ENCODE results near the gene WDR81.

DNA sequence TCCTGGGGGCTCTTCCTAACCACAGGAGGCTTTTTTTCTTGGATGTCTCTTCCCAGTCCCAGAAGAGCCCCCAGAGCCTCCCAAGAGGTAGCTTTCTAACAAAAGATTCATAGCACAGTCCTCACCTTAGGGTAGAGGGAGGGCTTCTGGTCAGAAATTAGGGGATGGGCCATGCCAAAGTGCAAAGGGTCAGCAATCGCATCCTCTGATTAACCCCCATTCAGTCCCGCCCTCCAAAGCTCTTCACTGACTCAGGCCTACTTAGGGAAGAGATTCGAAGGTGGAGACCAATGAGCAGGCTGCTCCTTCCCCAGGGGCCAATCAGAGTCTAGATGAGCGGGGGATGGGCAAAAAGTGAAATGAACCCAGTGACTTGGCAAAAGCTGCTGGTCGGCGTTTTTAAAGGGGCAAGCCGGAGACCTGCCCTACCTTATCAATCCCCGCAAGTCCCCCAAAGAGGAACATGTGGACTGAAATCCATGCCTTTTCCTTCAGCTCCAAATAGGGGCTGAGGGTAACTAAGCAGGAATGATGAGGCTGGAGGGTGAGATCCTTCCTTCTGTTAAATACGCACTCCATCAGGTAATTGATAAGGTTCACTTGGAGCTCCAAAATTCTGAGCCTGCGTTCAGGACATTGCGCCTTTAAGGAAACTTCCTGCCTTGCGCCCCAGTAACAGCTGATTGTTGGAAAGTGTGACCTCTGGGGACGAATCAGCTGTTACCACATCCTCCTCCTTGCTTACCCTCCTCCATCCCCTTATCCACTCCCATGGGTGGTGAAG is 7.4 kb upstream of the WDR81 start:
- TF ChIP-seq, protein P1, sequence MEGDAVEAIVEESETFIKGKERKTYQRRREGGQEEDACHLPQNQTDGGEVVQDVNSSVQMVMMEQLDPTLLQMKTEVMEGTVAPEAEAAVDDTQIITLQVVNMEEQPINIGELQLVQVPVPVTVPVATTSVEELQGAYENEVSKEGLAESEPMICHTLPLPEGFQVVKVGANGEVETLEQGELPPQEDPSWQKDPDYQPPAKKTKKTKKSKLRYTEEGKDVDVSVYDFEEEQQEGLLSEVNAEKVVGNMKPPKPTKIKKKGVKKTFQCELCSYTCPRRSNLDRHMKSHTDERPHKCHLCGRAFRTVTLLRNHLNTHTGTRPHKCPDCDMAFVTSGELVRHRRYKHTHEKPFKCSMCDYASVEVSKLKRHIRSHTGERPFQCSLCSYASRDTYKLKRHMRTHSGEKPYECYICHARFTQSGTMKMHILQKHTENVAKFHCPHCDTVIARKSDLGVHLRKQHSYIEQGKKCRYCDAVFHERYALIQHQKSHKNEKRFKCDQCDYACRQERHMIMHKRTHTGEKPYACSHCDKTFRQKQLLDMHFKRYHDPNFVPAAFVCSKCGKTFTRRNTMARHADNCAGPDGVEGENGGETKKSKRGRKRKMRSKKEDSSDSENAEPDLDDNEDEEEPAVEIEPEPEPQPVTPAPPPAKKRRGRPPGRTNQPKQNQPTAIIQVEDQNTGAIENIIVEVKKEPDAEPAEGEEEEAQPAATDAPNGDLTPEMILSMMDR (IDR thresholded peaks at IDR 0.05), result no peak
- TF ChIP-seq, protein P2, sequence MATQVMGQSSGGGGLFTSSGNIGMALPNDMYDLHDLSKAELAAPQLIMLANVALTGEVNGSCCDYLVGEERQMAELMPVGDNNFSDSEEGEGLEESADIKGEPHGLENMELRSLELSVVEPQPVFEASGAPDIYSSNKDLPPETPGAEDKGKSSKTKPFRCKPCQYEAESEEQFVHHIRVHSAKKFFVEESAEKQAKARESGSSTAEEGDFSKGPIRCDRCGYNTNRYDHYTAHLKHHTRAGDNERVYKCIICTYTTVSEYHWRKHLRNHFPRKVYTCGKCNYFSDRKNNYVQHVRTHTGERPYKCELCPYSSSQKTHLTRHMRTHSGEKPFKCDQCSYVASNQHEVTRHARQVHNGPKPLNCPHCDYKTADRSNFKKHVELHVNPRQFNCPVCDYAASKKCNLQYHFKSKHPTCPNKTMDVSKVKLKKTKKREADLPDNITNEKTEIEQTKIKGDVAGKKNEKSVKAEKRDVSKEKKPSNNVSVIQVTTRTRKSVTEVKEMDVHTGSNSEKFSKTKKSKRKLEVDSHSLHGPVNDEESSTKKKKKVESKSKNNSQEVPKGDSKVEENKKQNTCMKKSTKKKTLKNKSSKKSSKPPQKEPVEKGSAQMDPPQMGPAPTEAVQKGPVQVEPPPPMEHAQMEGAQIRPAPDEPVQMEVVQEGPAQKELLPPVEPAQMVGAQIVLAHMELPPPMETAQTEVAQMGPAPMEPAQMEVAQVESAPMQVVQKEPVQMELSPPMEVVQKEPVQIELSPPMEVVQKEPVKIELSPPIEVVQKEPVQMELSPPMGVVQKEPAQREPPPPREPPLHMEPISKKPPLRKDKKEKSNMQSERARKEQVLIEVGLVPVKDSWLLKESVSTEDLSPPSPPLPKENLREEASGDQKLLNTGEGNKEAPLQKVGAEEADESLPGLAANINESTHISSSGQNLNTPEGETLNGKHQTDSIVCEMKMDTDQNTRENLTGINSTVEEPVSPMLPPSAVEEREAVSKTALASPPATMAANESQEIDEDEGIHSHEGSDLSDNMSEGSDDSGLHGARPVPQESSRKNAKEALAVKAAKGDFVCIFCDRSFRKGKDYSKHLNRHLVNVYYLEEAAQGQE (IDR thresholded peaks at IDR 0.05; ENCODE audit: insufficient read depth in 1 of 2, low read depth in 2 of 2, low read length in 1 of 2), result no peak
- TF ChIP-seq POLR2AphosphoS5 (IDR thresholded peaks at IDR 0.05; ENCODE audit: low read depth, low read length), result peak; percentile 32; the same call in 1 of the 2 replicates

All from Panc1 (cell line).